Esophagus muscularis mucosa (tissue), 4 donors: ENCODE data around the gene KISS1. TPM values are rescaled to one million over a fixed set of nuclear protein-coding genes. Genes with fewer than 3 reads are reported as not detected.

Source experiments
- DNase-seq: peaks from one replicate; pipeline ENCODE4 v3.0.0-alpha.2; 2017; ENCODE audit errors: extremely low spot score
- H3K27ac ChIP-seq, 4 donors: fragments of 200-600 bp; sonication (generic); replicated peaks in 1 of 4; 1 replicate in 3 of 4; 2 replicates in 1 of 4; pipeline ENCODE4 v1.5.1; 2016 to 2019; ENCODE audit warnings: mild to moderate bottlenecking in 1 of 4
- H3K27me3 ChIP-seq, 4 donors: fragments of 200-600 bp; sonication (generic); one replicate each; pipeline versions ENCODE4 v1.5.1 to v1.6.0; 2016 to 2019
- H3K36me3 ChIP-seq, 4 donors: fragments of 200-600 bp; sonication (generic); one replicate each; pipeline ENCODE4 v1.5.1; 2016 to 2019
- H3K4me1 ChIP-seq, 4 donors: fragments of 200-600 bp; sonication (generic); one replicate each; pipeline ENCODE4 v1.5.1; 2016 to 2019
- H3K4me3 ChIP-seq, 4 donors: fragments of 200-600 bp; sonication (generic); 1 replicate in 2 of 4; 2 replicates in 2 of 4; pipeline ENCODE4 v1.5.1; 2016 to 2019; ENCODE audit warnings: mild to moderate bottlenecking in 4 of 4, moderate library complexity in 1 of 4
- H3K9me3 ChIP-seq, 4 donors: fragments of 200-600 bp; sonication (generic); 1 replicate in 3 of 4; 2 replicates in 1 of 4; pipeline ENCODE4 v1.5.1; 2016 to 2019
- CTCF ChIP-seq, 3 experiments: fragments of 200-600 bp in 2 of 3; fragments of 450-650 bp in 1 of 3; sonication (generic) in 2 of 3; IDR thresholded peaks; one replicate each; pipeline ENCODE4 v1.5.1; 2017 to 2019; ENCODE audit warnings: antibody characterized with exemption in 3 of 3, mild to moderate bottlenecking in 2 of 3, moderate library complexity in 1 of 3
- EP300 ChIP-seq: sonication (generic); formaldehyde crosslinking; IDR thresholded peaks from one replicate; pipeline ENCODE4 v1.6.1; 2017; ENCODE audit warnings: antibody characterized with exemption
- POLR2A ChIP-seq: fragments of 450-650 bp; IDR thresholded peaks from one replicate; pipeline ENCODE4 v1.6.1; 2017; ENCODE audit warnings: antibody characterized with exemption, moderate library complexity, mild to moderate bottlenecking, low read depth
- POLR2AphosphoS5 ChIP-seq, 2 donors: sonication (generic); formaldehyde crosslinking; IDR thresholded peaks; one replicate each; pipeline ENCODE4 v1.6.1; 2017; ENCODE audit warnings: antibody characterized with exemption in 2 of 2
- WGBS: methylation state at CpG from one replicate; pipeline ENCODE4 v1.1.5; 2018; 5-methylcytosine and 5-hydroxymethylcytosine counted together
- intact Hi-C: fragments of 100-400 bp; cut with DNase I; formaldehyde crosslinking; loops from one replicate; pipeline ENCODE4 v1.15.1; 2023
- total RNA-seq, 4 donors: library from RNA; depleted of rRNA; stranded (reverse); fragments of >200 nt; gene quantifications; one replicate each; pipeline versions ENCODE4 v1.1.0 to v1.2.1, GENCODE V29; 2016

Gene KISS1
- total RNA-seq, 4 donors from 2014 or later = not detected

GRCh38 chr1:204191456-204191855, 4.8 kb downstream of the KISS1 start:
- TF ChIP-seq POLR2A (no peak), POLR2AphosphoS5 (IDR thresholded peaks at IDR 0.05) (no peak), EP300 (no peak), CTCF (IDR thresholded peaks at IDR 0.05) (no peak)
- no peak for DNase-seq
- Histone ChIP-seq H3K27ac (no peak overlapping the region), H3K4me3 (no peak overlapping the region), H3K4me1 (peaks cover 0 to 9% (median 3%) of the 10 kb centered on the region in 4 donors), H3K27me3 (peaks cover 0 to 91% (median 14%) of the 10 kb centered on the region in 4 donors), H3K36me3 (no peaks in the 10 kb centered on the region), H3K9me3 (no peaks in the 10 kb centered on the region)
- 81% methylated on average over 7 of the region's 7 CpGs for WGBS
- intact Hi-C loops = no loop called here

- intact Hi-C loops = no loop called here
- no peak for DNase-seq
- Histone ChIP-seq H3K36me3 (no peaks in the 10 kb centered on the region), H3K27me3 (peaks cover 0 to 90% (median 14%) of the 10 kb centered on the region in 4 donors), H3K27ac (no peak overlapping the region), H3K4me1 (peaks cover 0 to 9% (median 3%) of the 10 kb centered on the region in 4 donors), H3K9me3 (no peaks in the 10 kb centered on the region), H3K4me3 (peak overlapping the region; percentile 9 to 45 (median 26))
- 36% methylated on average over 17 of the region's 44 CpGs for WGBS
- TF ChIP-seq POLR2AphosphoS5 (IDR thresholded peaks at IDR 0.05) = no peak
- TF ChIP-seq CTCF (IDR thresholded peaks at IDR 0.05) = no peak
- no peak for TF ChIP-seq POLR2A
- no peak for TF ChIP-seq EP300
Measured at GRCh38 chr1:204190212-204191211, 5.8 kb downstream of the KISS1 start.

GRCh38 chr1:204188959-204189639, 7.2 kb downstream of the KISS1 start:
- no peaks in the 10 kb centered on the region for H3K9me3 ChIP-seq
- peaks cover 0 to 82% (median 14%) of the 10 kb centered on the region in 4 donors for H3K27me3 ChIP-seq
- H3K4me1 ChIP-seq = peaks cover 0 to 9% (median 3%) of the 10 kb centered on the region in 4 donors
- whole genome bisulfite sequencing = 75% methylated on average over 6 of the region's 11 CpGs
- H3K27ac ChIP-seq = no peak overlapping the region
- DNase-seq = no peak
- no peaks in the 10 kb centered on the region for H3K36me3 ChIP-seq
- TF ChIP-seq POLR2AphosphoS5 (IDR thresholded peaks at IDR 0.05) (no peak), CTCF (IDR thresholded peaks at IDR 0.05) (no peak), POLR2A (no peak), EP300 (no peak)
- intact Hi-C loops = no loop called here
- H3K4me3 ChIP-seq = no peak overlapping the region

GRCh38 chr1:204186597-204186996, 9.7 kb downstream of the KISS1 start:
- DNase-seq = no peak
- peaks cover 0 to 60% (median 12%) of the 10 kb centered on the region in 4 donors for H3K27me3 ChIP-seq
- intact Hi-C loops = no loop called here

More at GRCh38 chr1:204186597-204186996, 9.7 kb downstream of the KISS1 start:
- no peak for TF ChIP-seq CTCF (IDR thresholded peaks at IDR 0.05)
- TF ChIP-seq EP300 = no peak
- TF ChIP-seq POLR2AphosphoS5 (IDR thresholded peaks at IDR 0.05) = no peak
- no peak for TF ChIP-seq POLR2A
- peaks cover 0 to 9% (median 3%) of the 10 kb centered on the region in 4 donors for H3K4me1 ChIP-seq
- WGBS = 77% methylated on average over 10 of the region's 10 CpGs
- H3K36me3 ChIP-seq = no peaks in the 10 kb centered on the region
- no peak overlapping the region for H3K4me3 ChIP-seq
- H3K9me3 ChIP-seq = no peaks in the 10 kb centered on the region
- no peak overlapping the region for H3K27ac ChIP-seq
